Stomach (tissue), 9 donors: ENCODE measurements around the gene TNS3. TPM values are rescaled to one million over a fixed set of nuclear protein-coding genes. Genes with fewer than 3 reads are reported as not detected.

ENCODE experiments used
- DNase-seq, 2 donors: peaks; one replicate each; pipeline versions ENCODE4 v3.0.0 to v3.0.0-alpha.2; 2013 to 2019
- H3K27ac ChIP-seq, 5 donors: fragments of 200-600 bp in 4 of 5; sonication (generic) in 4 of 5; one replicate each; pipeline ENCODE4 v1.5.1; 2013 to 2019; ENCODE audit warnings: mild to moderate bottlenecking in 1 of 5, moderate library complexity in 1 of 5
- H3K27me3 ChIP-seq, 3 donors: fragments of 200-600 bp; sonication (generic); one replicate each; pipeline ENCODE4 v1.5.1; 2017 to 2019; ENCODE audit warnings: mixed run types in 1 of 3
- H3K36me3 ChIP-seq, 4 donors: fragments of 200-600 bp; sonication (generic); 1 replicate in 3 of 4; 2 replicates in 1 of 4; pipeline ENCODE4 v1.5.1; 2016 to 2019
- H3K4me1 ChIP-seq, 4 donors: fragments of 200-600 bp; sonication (generic); one replicate each; pipeline ENCODE4 v1.5.1; 2016 to 2019
- H3K4me3 ChIP-seq, 4 donors: fragments of 200-600 bp; sonication (generic) in 3 of 4; one replicate each; pipeline ENCODE4 v1.5.1; 2016 to 2019; ENCODE audit warnings: mild to moderate bottlenecking in 1 of 4
- H3K9me3 ChIP-seq, 4 donors: fragments of 200-600 bp; sonication (generic); one replicate each; pipeline ENCODE4 v1.5.1; 2016 to 2019
- EP300 ChIP-seq: sonication (generic); formaldehyde crosslinking; IDR thresholded peaks from one replicate; pipeline ENCODE4 v1.6.1; 2017; ENCODE audit warnings: antibody characterized with exemption
- POLR2A ChIP-seq, 4 donors: fragments of 450-650 bp; IDR thresholded peaks; one replicate each; pipeline ENCODE4 v1.6.1; 2016; ENCODE audit warnings: antibody characterized with exemption in 4 of 4, control low read depth in 2 of 4, mild to moderate bottlenecking in 1 of 4, moderate library complexity in 1 of 4
- POLR2AphosphoS5 ChIP-seq, 3 donors: sonication (generic); formaldehyde crosslinking; IDR thresholded peaks; one replicate each; pipeline ENCODE4 v1.6.1; 2016; ENCODE audit warnings: antibody characterized with exemption in 3 of 3
- WGBS, 5 donors: extraction: QIAGEN DNeasy Blood & Tissue Kit in 3 of 5; methylation state at CpG; one replicate each; pipeline versions ENCODE4 v1.1.5 to v1.1.7; 2013 to 2018; 5-methylcytosine and 5-hydroxymethylcytosine counted together
- intact Hi-C: fragments of 100-400 bp; cut with DNase I; formaldehyde crosslinking; loops from one replicate; pipeline ENCODE4 v1.15.1; 2023; ENCODE audit warnings: low total_unique reads
- polyA plus RNA-seq, 3 donors: library from polyadenylated mRNA; stranded (reverse); fragments of 200-250 nt; gene quantifications; one replicate each; pipeline ENCODE4 v1.2.3, GENCODE V29; 2013
- total RNA-seq, 5 donors: library from RNA; depleted of rRNA; stranded (reverse); fragments of >200 nt; gene quantifications; one replicate each; pipeline versions ENCODE4 v1.1.0 to v1.2.3, GENCODE V29; 2014 to 2016
- TF ChIP-seq, protein P1 (sequence below), 7 experiments: fragments of 450-650 bp in 4 of 7; fragments of 200-600 bp in 3 of 7; sonication (generic) in 3 of 7; IDR thresholded peaks; one replicate each; pipeline ENCODE4 v1.5.1; 2016 to 2019; ENCODE audit warnings: antibody characterized with exemption in 7 of 7, control low read depth in 2 of 7, mild to moderate bottlenecking in 1 of 7
- donor health status: healthy with polysubstance abuse.
- donor health status: Bipolar disorder and iron deficiency.
- donor health status: healthy.

Gene TNS3
- total and polyA plus RNA-seq, 8 donors = 10.0 to 105 (median 41.0) TPM

DNA sequence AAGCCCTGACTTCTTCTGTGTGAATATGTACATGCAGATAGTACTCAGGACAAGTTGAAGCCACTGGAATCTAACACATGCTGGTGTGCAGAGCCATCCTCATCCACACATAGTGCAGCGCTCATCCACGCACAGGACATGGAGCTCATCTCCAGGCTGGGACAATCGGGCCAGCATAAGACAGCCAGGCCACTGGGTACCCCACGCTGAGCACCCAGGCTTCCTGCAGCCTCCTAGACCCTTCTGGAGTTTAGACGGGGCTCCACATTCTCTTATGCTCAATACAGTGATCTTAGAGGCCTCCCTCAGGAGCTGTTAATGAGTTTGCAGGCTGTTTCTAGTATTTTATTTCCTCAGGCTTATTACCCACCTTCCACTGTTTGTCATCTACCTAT, 238.9 kb downstream of the TNS3 start:
- intact Hi-C loops = no loop called here
- Histone ChIP-seq H3K9me3 (no peaks in the 10 kb centered on the region), H3K4me3 (no peak overlapping the region), H3K27me3 (no peaks in the 10 kb centered on the region), H3K27ac (peak overlapping the region in 2 of 5 donors; percentile 15 to 51), H3K4me1 (no peaks in the 10 kb centered on the region), H3K36me3 (peaks cover 16 to 66% (median 49%) of the 10 kb centered on the region in 4 donors)
- TF ChIP-seq POLR2A (IDR thresholded peaks at IDR 0.05) = no peak
- no peak for TF ChIP-seq EP300
- TF ChIP-seq, protein P1, sequence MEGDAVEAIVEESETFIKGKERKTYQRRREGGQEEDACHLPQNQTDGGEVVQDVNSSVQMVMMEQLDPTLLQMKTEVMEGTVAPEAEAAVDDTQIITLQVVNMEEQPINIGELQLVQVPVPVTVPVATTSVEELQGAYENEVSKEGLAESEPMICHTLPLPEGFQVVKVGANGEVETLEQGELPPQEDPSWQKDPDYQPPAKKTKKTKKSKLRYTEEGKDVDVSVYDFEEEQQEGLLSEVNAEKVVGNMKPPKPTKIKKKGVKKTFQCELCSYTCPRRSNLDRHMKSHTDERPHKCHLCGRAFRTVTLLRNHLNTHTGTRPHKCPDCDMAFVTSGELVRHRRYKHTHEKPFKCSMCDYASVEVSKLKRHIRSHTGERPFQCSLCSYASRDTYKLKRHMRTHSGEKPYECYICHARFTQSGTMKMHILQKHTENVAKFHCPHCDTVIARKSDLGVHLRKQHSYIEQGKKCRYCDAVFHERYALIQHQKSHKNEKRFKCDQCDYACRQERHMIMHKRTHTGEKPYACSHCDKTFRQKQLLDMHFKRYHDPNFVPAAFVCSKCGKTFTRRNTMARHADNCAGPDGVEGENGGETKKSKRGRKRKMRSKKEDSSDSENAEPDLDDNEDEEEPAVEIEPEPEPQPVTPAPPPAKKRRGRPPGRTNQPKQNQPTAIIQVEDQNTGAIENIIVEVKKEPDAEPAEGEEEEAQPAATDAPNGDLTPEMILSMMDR (IDR thresholded peaks at IDR 0.05) = no peak
- TF ChIP-seq POLR2AphosphoS5 (IDR thresholded peaks at IDR 0.05) = no peak
- 77 to 88% (median 85%) methylated on average over 5 of the region's 5 CpGs for WGBS, 5 donors
- DNase-seq = no peak

DNA sequence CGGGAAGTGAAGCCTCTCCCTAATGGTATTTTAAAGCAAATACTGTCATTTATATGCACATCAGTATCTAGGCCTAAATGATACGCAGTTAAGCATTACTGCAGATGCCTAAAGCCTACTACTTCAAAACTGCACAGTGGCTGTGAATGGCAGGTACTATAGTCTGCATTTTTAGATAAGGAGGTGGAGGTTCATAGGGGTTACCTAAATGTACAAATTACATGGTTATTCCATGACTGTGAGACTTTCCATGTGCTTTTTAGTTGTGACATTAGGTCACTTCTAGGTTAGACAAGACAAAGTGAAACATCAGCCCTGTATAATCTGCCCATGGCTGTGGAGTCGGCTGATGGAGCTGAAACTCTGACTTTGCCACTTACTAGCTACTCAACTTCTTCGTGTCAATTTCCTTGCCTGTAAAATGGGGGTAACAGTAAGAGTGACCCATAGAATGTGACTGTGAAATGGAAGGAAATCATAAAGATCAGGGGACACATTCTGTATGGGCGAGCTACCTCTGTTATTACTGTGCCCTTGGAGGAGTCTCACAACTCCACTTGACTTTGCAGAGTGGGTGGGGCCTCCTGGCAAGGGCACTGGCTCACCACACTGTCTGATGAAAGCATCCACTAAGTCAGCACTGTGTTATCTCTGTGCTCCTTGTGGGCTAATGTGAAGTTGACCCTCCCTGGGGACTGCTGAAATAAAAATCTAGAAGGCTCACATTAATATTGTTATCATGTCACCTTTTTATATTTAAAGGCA, 239.4 kb downstream of the TNS3 start:
- peak overlapping the region in 3 of 5 donors; percentile 5 to 51 (median 15) for H3K27ac ChIP-seq
- H3K27me3 ChIP-seq = no peaks in the 10 kb centered on the region
- no peaks in the 10 kb centered on the region for H3K4me1 ChIP-seq
- 75 to 92% (median 87%) methylated on average over 5 of the region's 5 CpGs for WGBS, 5 donors
- TF ChIP-seq POLR2AphosphoS5 (IDR thresholded peaks at IDR 0.05) = no peak
- TF ChIP-seq, protein P1 (IDR thresholded peaks at IDR 0.05) = no peak
- no peak for TF ChIP-seq EP300
- no peak for TF ChIP-seq POLR2A (IDR thresholded peaks at IDR 0.05)
- no peaks in the 10 kb centered on the region for H3K9me3 ChIP-seq
- peaks cover 16 to 62% (median 44%) of the 10 kb centered on the region in 4 donors for H3K36me3 ChIP-seq
- peak; percentile 33 to 41 for DNase-seq
- H3K4me3 ChIP-seq = no peak overlapping the region
- intact Hi-C loops = no loop called here

DNA sequence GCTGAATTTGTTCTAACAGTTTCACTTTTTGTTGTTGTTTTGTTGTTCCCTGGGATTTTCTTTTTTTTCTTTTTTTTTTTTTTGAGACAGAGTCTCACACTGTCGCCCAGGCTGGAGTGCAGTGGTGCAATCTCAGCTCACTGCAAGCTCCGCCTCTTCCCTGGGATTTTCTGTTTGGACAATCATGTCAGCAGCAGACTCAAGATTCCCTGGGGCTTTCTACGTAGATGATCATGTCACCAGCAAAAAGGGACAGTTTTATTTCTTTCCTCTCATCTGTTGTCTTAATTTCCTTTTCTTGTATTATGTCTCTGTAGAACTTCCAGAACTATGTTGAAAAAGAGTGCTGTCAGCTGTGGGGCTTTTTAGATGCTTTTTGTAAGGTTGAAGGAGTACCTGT, 241.4 kb downstream of the TNS3 start:
- WGBS, 5 donors = 82 to 90% (median 86%) methylated on average over 3 of the region's 3 CpGs
- H3K36me3 ChIP-seq = peaks cover 8 to 56% (median 35%) of the 10 kb centered on the region in 4 donors
- no peaks in the 10 kb centered on the region for H3K9me3 ChIP-seq
- H3K27ac ChIP-seq = no peak overlapping the region
- intact Hi-C loops = no loop called here
- peaks cover 0 to 16% (median 5%) of the 10 kb centered on the region in 4 donors for H3K4me1 ChIP-seq
- H3K4me3 ChIP-seq = no peak overlapping the region
- TF ChIP-seq, protein P1 (IDR thresholded peaks at IDR 0.05) = no peak
- no peak for TF ChIP-seq POLR2AphosphoS5 (IDR thresholded peaks at IDR 0.05)
- no peak for TF ChIP-seq POLR2A (IDR thresholded peaks at IDR 0.05)
- no peak for DNase-seq
- no peaks in the 10 kb centered on the region for H3K27me3 ChIP-seq

DNA sequence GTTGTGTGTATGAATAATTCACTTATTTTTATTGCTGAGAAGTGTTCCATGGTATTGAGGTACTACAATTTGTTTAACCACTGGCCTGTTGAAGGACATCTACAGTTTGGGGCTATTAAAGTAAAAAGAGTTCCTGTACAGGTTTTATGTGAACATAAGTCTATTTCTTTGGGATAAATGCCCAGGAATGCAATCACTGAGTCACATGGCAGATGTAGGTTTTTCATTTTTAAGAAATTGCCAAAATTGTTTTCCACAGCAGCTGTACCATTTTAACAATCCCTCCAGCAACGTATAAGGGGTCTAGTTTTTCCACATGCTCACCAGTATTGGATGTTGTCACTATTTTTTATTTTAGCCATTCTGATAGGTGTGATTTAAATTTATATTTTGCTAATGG, 243.9 kb downstream of the TNS3 start:
- no peaks in the 10 kb centered on the region for H3K27me3 ChIP-seq
- no peak overlapping the region for H3K27ac ChIP-seq
- DNase-seq = no peak
- WGBS, 5 donors = 72 to 93% (median 76%) methylated on average over 1 of the region's 1 CpG
- intact Hi-C loops = no loop called here
- TF ChIP-seq, protein P1 (IDR thresholded peaks at IDR 0.05) = no peak
- TF ChIP-seq POLR2AphosphoS5 (IDR thresholded peaks at IDR 0.05) (no peak), EP300 (no peak), POLR2A (IDR thresholded peaks at IDR 0.05) (no peak)
- peaks cover 0 to 34% (median 14%) of the 10 kb centered on the region in 4 donors for H3K4me1 ChIP-seq
- no peaks in the 10 kb centered on the region for H3K9me3 ChIP-seq
- no peak overlapping the region for H3K4me3 ChIP-seq
- peaks cover 0 to 43% (median 19%) of the 10 kb centered on the region in 4 donors for H3K36me3 ChIP-seq
